Lower leg skin (tissue), 3 donors: ENCODE measurements around the gene YBEY.

ENCODE experiments used
- POLR2A ChIP-seq, 2 donors: fragments of 450-650 bp; IDR thresholded peaks; one replicate each; pipeline ENCODE4 v1.6.1; 2016 to 2017; ENCODE audit warnings: antibody characterized with exemption in 2 of 2, mild to moderate bottlenecking in 1 of 2, moderate library complexity in 1 of 2
- TF ChIP-seq, protein P1 (sequence below), 3 donors: fragments of 450-650 bp; IDR thresholded peaks; one replicate each; pipeline ENCODE4 v1.5.1; 2016; ENCODE audit warnings: antibody characterized with exemption in 3 of 3, mild to moderate bottlenecking in 3 of 3, moderate library complexity in 2 of 3

DNA sequence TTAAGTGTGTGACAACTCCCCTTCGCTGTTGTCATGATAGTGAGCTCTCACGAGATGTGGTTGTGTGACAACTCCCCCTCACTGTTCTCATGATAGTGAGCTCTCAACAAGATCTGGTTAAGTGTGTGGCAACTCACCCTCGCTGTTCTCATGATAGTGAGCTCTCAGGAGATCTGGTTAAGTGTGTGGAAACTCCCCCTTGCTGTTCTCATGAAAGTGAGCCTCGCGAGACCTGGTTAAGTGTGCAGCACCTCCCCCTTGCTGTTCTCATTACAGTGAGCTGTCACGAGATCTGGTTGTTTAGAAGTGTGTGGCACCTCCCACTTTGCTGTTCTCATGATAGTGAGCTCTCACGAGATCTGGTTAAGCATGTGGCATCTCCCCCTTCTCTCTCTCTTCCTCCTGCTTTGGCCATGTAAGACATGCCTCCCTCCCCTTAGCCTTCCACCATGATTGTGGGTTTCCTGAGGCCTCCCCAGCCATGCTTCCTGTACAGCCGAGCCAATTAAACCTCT lies 32.5 kb upstream of the YBEY start:
- no peak for TF ChIP-seq POLR2A (IDR thresholded peaks at IDR 0.05)
- TF ChIP-seq, protein P1, sequence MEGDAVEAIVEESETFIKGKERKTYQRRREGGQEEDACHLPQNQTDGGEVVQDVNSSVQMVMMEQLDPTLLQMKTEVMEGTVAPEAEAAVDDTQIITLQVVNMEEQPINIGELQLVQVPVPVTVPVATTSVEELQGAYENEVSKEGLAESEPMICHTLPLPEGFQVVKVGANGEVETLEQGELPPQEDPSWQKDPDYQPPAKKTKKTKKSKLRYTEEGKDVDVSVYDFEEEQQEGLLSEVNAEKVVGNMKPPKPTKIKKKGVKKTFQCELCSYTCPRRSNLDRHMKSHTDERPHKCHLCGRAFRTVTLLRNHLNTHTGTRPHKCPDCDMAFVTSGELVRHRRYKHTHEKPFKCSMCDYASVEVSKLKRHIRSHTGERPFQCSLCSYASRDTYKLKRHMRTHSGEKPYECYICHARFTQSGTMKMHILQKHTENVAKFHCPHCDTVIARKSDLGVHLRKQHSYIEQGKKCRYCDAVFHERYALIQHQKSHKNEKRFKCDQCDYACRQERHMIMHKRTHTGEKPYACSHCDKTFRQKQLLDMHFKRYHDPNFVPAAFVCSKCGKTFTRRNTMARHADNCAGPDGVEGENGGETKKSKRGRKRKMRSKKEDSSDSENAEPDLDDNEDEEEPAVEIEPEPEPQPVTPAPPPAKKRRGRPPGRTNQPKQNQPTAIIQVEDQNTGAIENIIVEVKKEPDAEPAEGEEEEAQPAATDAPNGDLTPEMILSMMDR (IDR thresholded peaks at IDR 0.05), result no peak
